ENCODE results near the gene RAP1GAP2. TPM values are rescaled to one million over a fixed set of nuclear protein-coding genes. Genes with fewer than 3 reads are reported as not detected.

Gene RAP1GAP2
- total RNA-seq, 2 donors from 2014 or later: 22.4 to 32.9 TPM

DNA sequence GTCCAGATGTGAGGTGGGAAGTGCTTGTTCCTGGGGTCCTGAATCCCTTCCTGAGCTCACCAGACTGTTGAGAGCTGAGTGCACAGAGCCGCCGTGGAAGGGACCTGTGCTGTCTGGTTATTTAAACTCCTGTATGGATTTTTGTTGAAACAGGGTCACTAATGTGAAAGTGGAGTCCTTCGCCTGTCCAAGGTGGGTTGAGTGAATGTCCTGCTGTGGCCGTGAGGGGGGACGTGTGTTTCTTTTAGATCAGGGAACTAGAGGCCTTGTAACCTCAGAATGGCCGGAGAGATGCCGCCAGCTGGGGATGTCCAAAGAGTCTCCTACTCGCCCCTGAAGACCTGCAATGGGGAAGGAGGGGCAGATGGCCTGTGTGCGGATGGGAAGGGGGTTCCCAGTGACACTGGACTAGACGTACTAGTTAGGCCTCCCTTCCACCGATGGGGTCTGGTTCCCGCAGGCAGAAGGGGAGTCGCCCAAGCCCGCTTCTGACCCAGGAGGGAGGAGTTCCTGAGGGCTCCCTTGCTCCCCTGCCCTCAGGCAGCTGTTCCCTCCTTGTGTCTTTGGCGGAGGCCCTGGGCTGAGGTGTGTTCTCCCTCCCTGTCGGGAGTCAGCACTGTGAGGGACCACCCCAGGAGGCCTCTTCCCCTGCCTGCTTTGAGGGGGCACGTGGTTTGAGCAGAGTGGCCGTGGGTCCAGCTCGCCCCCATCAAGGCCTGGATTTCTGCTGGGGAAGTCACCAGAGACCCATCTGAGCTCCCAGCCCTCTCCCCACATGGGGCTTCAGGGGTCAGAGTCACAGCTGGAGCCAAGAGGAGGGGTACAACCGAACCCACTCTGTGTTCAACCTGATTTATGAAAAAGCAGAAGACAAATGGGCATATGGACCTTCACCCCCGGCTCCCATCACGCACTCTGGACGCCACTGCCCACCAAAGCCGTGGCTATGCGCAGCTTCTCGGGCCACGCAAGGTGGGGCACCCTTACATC is 236.3 kb downstream of the RAP1GAP2 start:
- no peaks in the 10 kb centered on the region for H3K27me3 ChIP-seq
- H3K4me3 ChIP-seq: no peak overlapping the region
- DNase-seq (ENCODE audit: low spot score): peak; percentile 53
- H3K27ac ChIP-seq: no peak overlapping the region
- no peaks in the 10 kb centered on the region for H3K9me3 ChIP-seq
- H3K36me3 ChIP-seq: no peaks in the 10 kb centered on the region
- TF ChIP-seq, protein P1, sequence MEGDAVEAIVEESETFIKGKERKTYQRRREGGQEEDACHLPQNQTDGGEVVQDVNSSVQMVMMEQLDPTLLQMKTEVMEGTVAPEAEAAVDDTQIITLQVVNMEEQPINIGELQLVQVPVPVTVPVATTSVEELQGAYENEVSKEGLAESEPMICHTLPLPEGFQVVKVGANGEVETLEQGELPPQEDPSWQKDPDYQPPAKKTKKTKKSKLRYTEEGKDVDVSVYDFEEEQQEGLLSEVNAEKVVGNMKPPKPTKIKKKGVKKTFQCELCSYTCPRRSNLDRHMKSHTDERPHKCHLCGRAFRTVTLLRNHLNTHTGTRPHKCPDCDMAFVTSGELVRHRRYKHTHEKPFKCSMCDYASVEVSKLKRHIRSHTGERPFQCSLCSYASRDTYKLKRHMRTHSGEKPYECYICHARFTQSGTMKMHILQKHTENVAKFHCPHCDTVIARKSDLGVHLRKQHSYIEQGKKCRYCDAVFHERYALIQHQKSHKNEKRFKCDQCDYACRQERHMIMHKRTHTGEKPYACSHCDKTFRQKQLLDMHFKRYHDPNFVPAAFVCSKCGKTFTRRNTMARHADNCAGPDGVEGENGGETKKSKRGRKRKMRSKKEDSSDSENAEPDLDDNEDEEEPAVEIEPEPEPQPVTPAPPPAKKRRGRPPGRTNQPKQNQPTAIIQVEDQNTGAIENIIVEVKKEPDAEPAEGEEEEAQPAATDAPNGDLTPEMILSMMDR (IDR thresholded peaks at IDR 0.05): no peak
- peaks cover 0 to 27% of the 10 kb centered on the region in 2 donors for H3K4me1 ChIP-seq

DNA sequence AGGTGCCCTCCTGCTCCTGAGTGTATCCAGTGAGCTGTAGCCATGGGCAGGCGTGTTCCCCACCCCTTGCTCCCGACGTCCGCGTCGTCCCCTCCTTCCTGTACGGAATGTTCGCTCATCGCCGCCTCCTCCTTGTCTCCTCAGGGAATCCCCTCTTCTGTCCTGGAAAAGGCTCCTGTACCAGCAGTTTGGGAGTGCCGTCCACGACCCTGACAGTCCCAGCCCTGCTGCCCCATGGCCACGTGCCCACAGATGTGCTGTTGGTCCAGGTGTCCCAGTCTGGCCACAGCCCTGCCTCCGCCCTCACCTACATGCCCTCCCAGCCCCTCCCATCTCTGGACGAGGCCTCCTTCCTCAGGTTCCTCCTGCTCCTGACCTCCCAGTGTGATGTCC is 237.0 kb downstream of the RAP1GAP2 start:
- peaks cover 0 to 23% of the 10 kb centered on the region in 2 donors for H3K4me1 ChIP-seq
- DNase-seq (ENCODE audit: low spot score): no peak
- no peak overlapping the region for H3K4me3 ChIP-seq
- H3K27me3 ChIP-seq: no peaks in the 10 kb centered on the region
- TF ChIP-seq, protein P1 (IDR thresholded peaks at IDR 0.05): no peak
- no peaks in the 10 kb centered on the region for H3K36me3 ChIP-seq
- H3K27ac ChIP-seq: no peak overlapping the region
- no peaks in the 10 kb centered on the region for H3K9me3 ChIP-seq

DNA sequence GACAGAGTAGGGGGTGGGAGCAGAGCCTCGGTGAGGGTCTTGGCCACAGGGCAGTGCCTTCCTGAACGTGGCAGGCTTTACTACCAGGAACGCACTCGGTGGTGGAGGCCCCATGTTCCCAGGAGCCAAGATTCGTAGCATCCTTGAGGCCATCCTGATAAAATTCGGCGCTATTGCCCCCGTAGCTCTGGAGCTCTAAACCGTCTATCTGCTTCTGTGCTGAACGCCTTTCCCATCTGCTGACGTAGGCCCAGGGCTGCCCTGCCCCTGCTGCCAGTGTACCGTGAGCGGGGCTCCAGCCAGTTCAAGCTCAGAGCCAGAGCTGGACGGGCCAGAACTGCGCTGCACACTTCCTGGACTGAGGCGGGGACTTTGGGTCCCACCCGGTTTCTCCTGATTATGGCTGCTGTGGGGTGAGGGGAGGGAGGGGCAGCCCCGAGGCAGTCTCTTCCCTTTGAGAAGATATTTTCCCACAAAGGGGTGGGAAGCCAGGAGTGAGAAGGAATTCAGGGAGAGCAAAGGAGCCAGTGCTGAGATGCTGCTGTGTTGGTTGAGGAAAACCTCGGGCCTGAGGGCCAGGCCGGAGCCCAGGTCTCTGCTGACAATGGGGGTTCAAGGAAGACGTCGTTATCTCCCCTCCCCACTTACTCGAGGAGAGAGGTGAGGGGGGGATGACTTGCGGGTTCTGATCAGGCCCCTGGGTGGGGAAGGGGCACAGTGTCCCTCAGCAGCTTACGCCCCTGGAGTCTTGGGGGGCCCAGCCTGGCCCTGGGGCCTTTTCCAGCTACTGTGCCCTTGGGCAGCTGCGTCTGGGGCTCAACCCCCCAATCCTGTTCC is 237.7 kb downstream of the RAP1GAP2 start:
- Histone ChIP-seq H3K4me3 (no peak overlapping the region), H3K27me3 (no peaks in the 10 kb centered on the region), H3K36me3 (no peaks in the 10 kb centered on the region), H3K4me1 (peaks cover 0 to 20% of the 10 kb centered on the region in 2 donors), H3K27ac (no peak overlapping the region), H3K9me3 (no peaks in the 10 kb centered on the region)
- TF ChIP-seq, protein P1 (IDR thresholded peaks at IDR 0.05): no peak
- DNase-seq (ENCODE audit: low spot score): peak; percentile 59

DNA sequence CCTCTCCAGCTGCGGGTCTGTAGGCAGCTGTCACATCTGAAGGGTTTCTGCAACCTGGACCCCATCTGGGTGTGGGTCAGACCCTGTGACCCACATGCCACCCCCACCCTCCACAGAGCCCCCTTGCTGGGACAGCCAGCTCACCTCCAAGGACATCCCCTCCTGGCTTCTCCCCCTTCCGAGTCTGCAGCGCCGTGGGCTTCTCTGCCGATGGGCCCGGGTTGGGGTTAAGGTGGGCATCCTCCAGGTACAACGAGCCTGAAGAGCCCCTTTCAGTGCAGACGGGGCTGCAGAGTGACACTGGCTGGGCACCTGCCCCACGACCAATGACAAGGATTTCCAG is 238.3 kb downstream of the RAP1GAP2 start:
- H3K4me1 ChIP-seq: peaks cover 0 to 14% of the 10 kb centered on the region in 2 donors
- H3K36me3 ChIP-seq: no peaks in the 10 kb centered on the region
- no peaks in the 10 kb centered on the region for H3K27me3 ChIP-seq
- TF ChIP-seq, protein P1 (IDR thresholded peaks at IDR 0.05): no peak
- no peak overlapping the region for H3K4me3 ChIP-seq
- peak; percentile 56 for DNase-seq (ENCODE audit: low spot score)
- H3K27ac ChIP-seq: no peak overlapping the region
- no peaks in the 10 kb centered on the region for H3K9me3 ChIP-seq

DNA sequence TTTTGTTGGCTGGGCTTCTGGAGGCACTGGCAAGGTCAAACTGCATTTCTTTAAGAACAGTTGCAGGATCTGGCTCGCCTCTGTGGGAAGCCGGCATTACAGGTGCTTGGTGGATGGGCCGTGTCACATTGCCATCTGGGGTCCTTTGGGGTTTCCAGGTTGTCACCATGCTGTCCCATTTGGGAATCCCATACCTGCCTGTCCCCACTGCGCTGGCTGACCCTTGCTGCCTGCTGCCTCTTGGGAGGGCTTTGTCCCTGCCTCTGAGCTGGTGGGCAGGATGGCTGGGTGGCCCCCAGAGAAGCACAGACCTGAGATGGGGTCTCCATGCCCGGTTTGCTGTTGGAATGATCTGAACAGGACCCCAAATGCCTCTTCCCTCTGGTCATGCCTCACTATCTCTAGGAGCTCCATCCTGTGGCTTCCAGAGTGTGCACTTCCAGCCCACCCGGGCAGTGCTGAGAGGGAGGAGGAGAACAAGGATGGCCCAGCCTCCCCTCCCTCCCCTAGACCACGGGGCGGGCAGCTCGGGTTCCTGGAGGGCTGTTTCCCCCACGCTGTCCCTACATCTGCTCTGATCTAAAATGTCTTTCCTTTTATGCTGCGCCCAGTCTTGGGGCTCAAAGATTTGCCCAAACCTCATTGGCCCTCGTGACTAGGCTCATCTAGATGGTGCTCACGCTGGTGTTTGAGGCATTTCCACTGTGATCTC is 239.2 kb downstream of the RAP1GAP2 start:
- TF ChIP-seq, protein P1 (IDR thresholded peaks at IDR 0.05): no peak

More for the DNA sequence above, 239.2 kb downstream of the RAP1GAP2 start:
- DNase-seq (ENCODE audit: low spot score): peak; percentile 43
- H3K4me3 ChIP-seq: no peak overlapping the region
- H3K4me1 ChIP-seq: peaks cover 0 to 9% of the 10 kb centered on the region in 2 donors
- no peak overlapping the region for H3K27ac ChIP-seq
- no peaks in the 10 kb centered on the region for H3K36me3 ChIP-seq
- H3K27me3 ChIP-seq: no peaks in the 10 kb centered on the region
- H3K9me3 ChIP-seq: no peaks in the 10 kb centered on the region
